ENCODE measurements around the gene CLSTN1.

GRCh38 chr1:9778905-9779304 is 44.9 kb downstream of the CLSTN1 start:
- no peak for TF ChIP-seq EZH2 (IDR thresholded peaks at IDR 0.05; ENCODE audit: low read depth, low read length, severe bottlenecking)
- TF ChIP-seq TAF1 (IDR thresholded peaks at IDR 0.05; ENCODE audit: low read depth, low read length): no peak

Measured in H1 (cell line).